ENCODE data around the gene CLVS2.

Gene CLVS2

DNA sequence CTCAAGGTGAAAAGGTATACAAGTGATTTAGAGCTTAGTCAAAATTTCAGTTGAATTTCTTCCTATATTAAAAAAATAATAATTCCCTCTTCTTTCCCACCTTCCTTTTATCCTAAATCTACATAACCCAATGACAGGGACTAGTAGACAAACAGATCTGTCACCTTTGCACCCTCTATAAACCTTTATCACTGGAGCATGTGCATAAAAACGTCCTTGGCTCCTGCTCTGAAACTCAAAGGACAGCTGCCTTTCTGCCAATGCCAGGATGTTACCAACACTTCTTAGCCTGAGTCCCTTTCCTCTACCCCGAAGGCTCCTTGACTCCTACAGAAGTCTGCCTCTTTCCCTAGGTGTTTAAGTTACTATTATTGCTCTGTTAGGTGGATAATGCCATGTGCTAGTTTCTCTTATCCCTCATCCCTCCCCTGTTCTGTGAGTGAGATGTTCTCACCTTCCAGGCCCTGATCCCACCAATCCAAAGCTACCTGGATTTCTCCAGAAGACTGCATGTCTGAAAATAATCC, 4.3 kb downstream of the CLVS2 start:
- Histone ChIP-seq H2AFZ (ENCODE audit: low read depth) (no peak overlapping the region), H3K9ac (no peak overlapping the region), H3K4me2 (no peak overlapping the region), H3K4me3 (IDR thresholded peaks at IDR 0.05; ENCODE audit: insufficient read depth, low read depth, low read length) (no peak overlapping the region), H3K4me1 (ENCODE audit: low read depth, poor library complexity, severe bottlenecking) (no peaks in the 10 kb centered on the region), H3K36me3 (ENCODE audit: insufficient read depth) (no peaks in the 10 kb centered on the region), H3K79me2 (ENCODE audit: insufficient read depth, low read depth) (no peaks in the 10 kb centered on the region), H3K27ac (no peak overlapping the region), H3K27me3 (ENCODE audit: insufficient read depth, low read depth) (no peaks in the 10 kb centered on the region), H4K20me1 (ENCODE audit: insufficient read depth) (no peaks in the 10 kb centered on the region)
- TF ChIP-seq, protein P1, sequence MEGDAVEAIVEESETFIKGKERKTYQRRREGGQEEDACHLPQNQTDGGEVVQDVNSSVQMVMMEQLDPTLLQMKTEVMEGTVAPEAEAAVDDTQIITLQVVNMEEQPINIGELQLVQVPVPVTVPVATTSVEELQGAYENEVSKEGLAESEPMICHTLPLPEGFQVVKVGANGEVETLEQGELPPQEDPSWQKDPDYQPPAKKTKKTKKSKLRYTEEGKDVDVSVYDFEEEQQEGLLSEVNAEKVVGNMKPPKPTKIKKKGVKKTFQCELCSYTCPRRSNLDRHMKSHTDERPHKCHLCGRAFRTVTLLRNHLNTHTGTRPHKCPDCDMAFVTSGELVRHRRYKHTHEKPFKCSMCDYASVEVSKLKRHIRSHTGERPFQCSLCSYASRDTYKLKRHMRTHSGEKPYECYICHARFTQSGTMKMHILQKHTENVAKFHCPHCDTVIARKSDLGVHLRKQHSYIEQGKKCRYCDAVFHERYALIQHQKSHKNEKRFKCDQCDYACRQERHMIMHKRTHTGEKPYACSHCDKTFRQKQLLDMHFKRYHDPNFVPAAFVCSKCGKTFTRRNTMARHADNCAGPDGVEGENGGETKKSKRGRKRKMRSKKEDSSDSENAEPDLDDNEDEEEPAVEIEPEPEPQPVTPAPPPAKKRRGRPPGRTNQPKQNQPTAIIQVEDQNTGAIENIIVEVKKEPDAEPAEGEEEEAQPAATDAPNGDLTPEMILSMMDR (conservative IDR thresholded peaks at IDR 0.05; ENCODE audit: low read depth, low read length) = no peak

DNA sequence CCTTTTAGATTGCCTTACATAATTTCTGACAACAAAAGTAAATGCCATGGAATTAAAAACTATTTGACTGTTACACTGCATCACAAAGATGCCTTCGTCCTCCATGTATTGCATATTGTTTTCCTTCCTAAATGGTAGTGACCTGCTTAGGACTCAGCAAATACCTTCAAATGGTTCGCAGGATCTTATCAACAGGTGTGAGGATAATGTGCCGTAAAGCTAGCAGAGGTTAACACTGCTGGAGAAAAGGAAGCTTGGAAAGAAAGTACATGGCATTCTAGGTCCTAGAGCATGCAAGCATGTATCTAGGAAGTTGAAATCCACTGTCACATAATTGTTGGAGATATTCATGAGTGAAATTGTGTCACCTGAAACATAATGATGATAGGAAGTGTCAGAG, 5.5 kb downstream of the CLVS2 start:
- TF ChIP-seq, protein P1 (conservative IDR thresholded peaks at IDR 0.05; ENCODE audit: low read depth, low read length) = no peak
- Histone ChIP-seq H3K27ac (no peak overlapping the region), H3K27me3 (ENCODE audit: insufficient read depth, low read depth) (no peaks in the 10 kb centered on the region), H4K20me1 (ENCODE audit: insufficient read depth) (no peaks in the 10 kb centered on the region), H3K9ac (no peak overlapping the region), H3K4me2 (no peak overlapping the region), H3K36me3 (ENCODE audit: insufficient read depth) (no peaks in the 10 kb centered on the region), H3K79me2 (ENCODE audit: insufficient read depth, low read depth) (no peaks in the 10 kb centered on the region), H2AFZ (ENCODE audit: low read depth) (no peak overlapping the region), H3K4me1 (ENCODE audit: low read depth, poor library complexity, severe bottlenecking) (no peaks in the 10 kb centered on the region), H3K4me3 (IDR thresholded peaks at IDR 0.05; ENCODE audit: insufficient read depth, low read depth, low read length) (no peak overlapping the region)

DNA sequence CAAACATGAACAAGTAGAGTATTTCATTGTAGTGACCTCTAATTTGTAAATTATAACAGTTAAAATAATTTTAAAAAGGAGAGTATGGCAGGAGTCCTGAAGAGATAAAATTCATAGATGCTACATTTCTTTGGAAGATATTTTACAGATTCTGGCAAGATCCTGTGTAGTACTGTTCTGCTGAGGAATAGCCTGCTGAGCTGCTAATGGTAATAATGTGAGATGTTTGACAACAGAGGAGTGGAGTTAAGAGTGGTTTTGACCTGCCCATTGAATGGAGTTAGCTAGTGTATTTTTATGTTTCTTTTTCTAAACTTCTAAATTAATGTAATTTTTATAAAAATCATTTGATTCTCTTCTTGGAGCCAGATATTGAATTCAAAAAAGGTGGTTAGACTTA, 11.8 kb downstream of the CLVS2 start:
- Histone ChIP-seq H3K79me2 (ENCODE audit: insufficient read depth, low read depth) (no peaks in the 10 kb centered on the region), H3K4me1 (ENCODE audit: low read depth, poor library complexity, severe bottlenecking) (no peaks in the 10 kb centered on the region), H2AFZ (ENCODE audit: low read depth) (no peak overlapping the region), H3K27me3 (ENCODE audit: insufficient read depth, low read depth) (no peaks in the 10 kb centered on the region), H3K36me3 (ENCODE audit: insufficient read depth) (no peaks in the 10 kb centered on the region), H3K4me2 (no peak overlapping the region), H3K4me3 (IDR thresholded peaks at IDR 0.05; ENCODE audit: insufficient read depth, low read depth, low read length) (no peak overlapping the region), H3K27ac (no peak overlapping the region), H3K9ac (no peak overlapping the region), H4K20me1 (ENCODE audit: insufficient read depth) (no peaks in the 10 kb centered on the region)
- TF ChIP-seq, protein P1 (conservative IDR thresholded peaks at IDR 0.05; ENCODE audit: low read depth, low read length) = no peak

DNA sequence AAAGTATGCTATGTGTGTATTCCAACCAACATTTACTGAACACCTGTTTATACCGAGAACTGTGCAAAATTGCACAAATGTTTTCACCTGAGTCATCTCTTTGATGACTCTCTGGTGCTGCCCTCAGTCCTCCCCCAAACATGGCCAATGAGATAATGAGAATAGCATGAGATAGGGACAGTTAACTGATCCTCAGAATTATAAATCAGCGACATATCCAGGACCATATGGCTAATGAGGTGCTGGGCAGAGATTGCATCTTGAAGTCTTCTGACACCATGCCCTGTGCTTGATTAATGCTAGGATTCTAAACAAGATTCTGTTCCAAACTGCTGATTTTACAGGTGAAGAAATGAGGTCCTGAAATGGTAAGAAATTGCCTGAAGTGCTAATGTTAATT, 13.0 kb downstream of the CLVS2 start:
- no peaks in the 10 kb centered on the region for H3K79me2 ChIP-seq (ENCODE audit: insufficient read depth, low read depth)
- H3K4me3 ChIP-seq (IDR thresholded peaks at IDR 0.05; ENCODE audit: insufficient read depth, low read depth, low read length) = no peak overlapping the region
- H3K27me3 ChIP-seq (ENCODE audit: insufficient read depth, low read depth) = no peaks in the 10 kb centered on the region
- H2AFZ ChIP-seq (ENCODE audit: low read depth) = no peak overlapping the region
- H3K9ac ChIP-seq = no peak overlapping the region
- H3K4me1 ChIP-seq (ENCODE audit: low read depth, poor library complexity, severe bottlenecking) = no peaks in the 10 kb centered on the region
- H4K20me1 ChIP-seq (ENCODE audit: insufficient read depth) = no peaks in the 10 kb centered on the region
- no peak overlapping the region for H3K27ac ChIP-seq
- H3K36me3 ChIP-seq (ENCODE audit: insufficient read depth) = no peaks in the 10 kb centered on the region
- TF ChIP-seq, protein P1 (conservative IDR thresholded peaks at IDR 0.05; ENCODE audit: low read depth, low read length) = no peak
- H3K4me2 ChIP-seq = no peak overlapping the region
